Inflammatory macrophage (primary cell): Measurements from ENCODE around the gene ACTA2.

Source experiments
- DNase-seq, 2 donors: peaks; one replicate each; pipeline ENCODE4 v3.0.0-alpha.2; 2020 to 2022

Gene ACTA2

DNA sequence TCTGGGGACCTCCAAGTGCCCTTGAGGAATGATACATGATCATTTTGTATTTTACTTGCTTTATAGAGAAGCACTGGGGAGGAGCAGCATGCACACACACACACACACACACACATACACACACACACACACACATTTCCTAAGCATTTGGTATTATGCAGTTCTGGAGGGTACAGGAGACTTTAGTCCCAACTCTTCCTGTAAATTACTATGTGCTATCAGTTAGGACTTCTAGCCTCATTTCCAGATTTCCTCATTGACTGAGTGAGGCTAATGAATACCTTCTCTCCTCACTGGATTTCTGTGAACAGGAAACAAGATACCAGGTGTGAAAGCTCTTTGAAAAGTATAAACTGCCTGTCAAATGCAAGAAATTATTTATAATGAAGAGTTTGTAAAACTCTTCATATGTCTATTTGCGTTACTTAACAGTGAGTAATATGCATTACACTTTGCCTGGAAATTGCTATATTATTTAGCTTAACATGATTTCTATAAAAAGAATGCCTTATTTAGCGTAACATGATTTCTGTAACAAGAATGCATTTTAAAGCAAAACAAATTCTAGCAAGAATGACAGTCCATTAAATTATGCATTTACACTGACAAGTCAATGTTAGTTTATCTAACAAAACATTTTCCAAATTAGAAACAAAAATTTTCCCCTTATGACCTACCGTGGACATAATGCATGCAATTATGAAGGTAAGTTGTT, 34.2 kb downstream of the ACTA2 start:
- no peak for DNase-seq

- DNase-seq: no peak
Observed at GRCh38 chr10:88916986-88917385, 35.6 kb downstream of the ACTA2 start.

- DNase-seq: peak in 1 of 2 donors; percentile 14
Observed at GRCh38 chr10:88916231-88916630, 36.3 kb downstream of the ACTA2 start.

GRCh38 chr10:88915781-88916180, 36.8 kb downstream of the ACTA2 start:
- no peak for DNase-seq

DNA sequence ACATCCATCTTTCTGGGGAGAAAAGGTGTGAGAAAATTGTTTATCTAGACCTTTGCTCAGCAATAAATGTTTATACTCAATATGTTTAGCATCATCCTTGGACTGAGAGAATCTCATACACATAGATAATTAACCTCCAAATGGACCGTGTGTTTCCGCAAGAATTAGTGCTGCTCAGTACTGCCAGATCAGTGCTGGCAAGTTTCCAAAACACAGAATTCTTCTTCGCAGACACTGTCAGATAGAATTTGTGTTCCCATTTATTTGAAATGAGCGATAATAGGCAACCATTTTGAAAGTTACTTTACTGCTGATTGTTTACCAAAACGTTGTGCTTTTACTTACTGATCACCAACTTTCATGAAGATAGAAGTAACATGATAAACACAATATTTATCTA, 38.8 kb downstream of the ACTA2 start:
- DNase-seq: no peak

DNA sequence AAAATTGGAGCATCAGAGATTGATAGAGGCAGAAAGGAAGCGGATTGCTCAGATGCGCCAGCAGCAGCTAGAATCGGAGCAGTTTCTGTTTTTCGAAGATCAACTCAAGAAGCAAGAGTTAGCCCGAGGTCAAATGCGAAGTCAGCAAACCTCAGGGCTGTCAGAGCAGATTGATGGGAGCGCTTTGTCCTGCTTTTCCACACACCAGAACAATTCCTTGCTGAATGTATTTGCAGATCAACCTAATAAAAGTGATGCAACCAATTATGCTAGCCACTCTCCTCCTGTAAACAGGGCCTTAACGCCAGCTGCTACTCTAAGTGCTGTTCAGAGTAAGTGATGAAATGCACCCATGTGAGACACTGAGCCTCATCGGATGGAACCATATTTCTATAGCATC, 39.4 kb downstream of the ACTA2 start:
- DNase-seq: no peak

- no peak for DNase-seq
Observed at GRCh38 chr10:88911851-88912250, 40.7 kb downstream of the ACTA2 start.

GRCh38 chr10:88911116-88911515, 41.5 kb downstream of the ACTA2 start:
- DNase-seq: no peak

DNA sequence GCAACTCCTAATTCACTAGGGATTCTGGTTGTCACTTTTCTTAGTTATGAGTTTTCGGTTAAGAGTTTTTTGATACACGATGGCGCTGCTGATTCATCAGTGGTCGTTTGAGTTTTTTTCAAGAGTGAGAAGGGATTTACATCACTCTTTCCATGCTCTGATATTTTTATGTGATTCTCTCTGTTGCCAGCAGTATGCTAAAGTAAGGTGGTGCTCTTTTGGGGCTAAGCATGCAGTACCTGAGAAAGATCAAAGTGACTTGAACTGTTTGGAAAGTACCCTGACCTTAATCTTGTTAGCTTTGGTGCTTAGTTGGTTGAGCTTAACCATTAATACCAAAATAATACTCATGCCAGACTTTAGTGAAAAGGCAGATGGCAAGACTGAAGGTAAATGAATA, 44.4 kb downstream of the ACTA2 start:
- no peak for DNase-seq

DNA sequence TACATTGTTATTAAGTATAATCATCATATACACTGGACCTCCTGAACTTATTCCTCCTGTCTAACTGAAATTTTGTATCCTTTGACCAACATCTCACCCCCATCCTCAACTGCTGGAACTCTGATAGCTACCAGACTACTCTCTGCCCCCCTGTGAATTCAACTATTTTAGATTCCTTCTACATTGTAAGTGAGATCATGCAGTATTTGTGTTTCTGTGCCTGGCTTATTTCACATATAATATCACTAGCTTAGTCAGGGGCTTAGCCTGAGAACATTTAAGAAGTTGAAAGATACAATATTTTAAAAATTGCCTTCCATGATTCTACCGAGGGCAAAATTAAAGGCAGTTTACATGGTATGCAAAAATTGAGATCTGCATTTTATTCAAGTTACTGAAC, 45.7 kb downstream of the ACTA2 start:
- no peak for DNase-seq

GRCh38 chr10:88903715-88904114, 48.9 kb downstream of the ACTA2 start:
- no peak for DNase-seq

- no peak for DNase-seq
Observed at GRCh38 chr10:88901984-88902789, 50.4 kb downstream of the ACTA2 start.

DNA sequence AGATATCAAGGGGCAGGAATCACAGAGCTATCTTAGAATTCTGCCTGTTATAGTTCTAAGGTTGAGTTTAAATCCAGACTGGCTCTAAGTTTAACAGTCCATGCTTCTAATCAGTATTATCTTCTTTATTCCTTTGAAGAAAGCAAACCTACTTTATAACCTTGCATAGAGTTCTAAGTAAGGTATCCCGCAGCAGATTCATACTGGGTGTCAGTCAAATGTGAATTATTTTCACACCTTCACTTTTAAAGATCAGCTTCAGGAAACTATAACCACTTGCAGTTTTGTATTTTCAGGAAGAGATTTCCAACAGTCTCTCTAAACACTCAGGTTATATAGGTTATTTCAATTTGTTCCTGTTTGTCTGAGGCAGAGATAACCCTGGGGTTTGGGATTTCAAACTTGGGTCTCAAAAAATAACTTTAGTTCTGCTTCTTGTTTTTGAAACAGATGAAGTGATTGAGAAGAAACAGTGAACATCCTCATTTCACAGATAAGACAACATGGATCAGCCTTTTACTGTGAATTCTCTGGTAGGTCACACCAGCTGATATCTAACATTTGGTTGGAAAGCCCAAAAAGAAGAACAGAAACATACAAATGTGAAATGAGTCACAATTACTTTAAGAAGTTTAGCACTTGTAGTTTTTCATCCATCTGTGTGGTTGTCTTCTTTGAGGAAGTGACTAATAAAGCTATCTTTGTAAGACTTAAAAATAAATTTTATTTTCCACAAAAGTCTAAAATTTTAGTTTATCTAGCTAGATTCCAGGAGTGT, 51.2 kb downstream of the ACTA2 start:
- peak; percentile 61 to 93 for DNase-seq

DNA sequence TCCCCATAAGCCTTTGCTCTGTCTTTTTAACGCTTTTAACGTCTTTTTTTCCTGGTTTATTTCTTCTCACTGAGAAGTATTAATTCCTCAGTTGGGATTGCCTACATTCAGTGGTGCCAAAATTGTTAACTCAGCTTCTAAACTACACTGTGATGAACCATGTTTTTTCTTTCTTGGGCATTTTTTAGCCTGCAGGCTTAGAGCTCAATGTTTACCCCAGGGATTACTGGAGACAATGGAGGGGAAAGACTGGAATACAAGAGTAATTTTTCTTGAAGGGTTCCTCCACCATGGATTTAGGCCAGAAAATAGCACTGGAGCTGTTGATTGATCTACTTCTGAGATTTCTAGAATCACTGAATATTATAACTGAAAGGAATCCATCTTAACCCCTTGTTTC, 52.7 kb downstream of the ACTA2 start:
- DNase-seq: no peak

DNA sequence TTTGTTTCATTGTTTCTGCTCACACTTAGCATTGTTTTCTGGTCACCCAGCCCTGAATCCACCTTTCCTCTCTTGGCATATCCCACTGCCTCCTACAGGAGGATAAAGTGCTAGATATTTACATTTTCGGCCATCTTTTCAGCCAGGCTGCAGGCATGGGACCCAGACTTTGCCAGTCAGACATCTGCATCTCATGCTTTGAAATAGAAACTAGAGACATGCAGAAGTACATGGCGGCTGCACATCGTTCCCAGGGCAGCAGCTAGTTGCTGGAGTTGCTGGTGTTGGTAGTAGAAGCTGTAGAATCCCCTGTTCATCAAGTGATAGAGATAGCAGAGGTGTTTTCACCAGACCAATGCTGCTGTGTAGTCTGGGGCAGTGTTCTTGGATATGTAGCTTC, 53.8 kb downstream of the ACTA2 start:
- DNase-seq: no peak

DNA sequence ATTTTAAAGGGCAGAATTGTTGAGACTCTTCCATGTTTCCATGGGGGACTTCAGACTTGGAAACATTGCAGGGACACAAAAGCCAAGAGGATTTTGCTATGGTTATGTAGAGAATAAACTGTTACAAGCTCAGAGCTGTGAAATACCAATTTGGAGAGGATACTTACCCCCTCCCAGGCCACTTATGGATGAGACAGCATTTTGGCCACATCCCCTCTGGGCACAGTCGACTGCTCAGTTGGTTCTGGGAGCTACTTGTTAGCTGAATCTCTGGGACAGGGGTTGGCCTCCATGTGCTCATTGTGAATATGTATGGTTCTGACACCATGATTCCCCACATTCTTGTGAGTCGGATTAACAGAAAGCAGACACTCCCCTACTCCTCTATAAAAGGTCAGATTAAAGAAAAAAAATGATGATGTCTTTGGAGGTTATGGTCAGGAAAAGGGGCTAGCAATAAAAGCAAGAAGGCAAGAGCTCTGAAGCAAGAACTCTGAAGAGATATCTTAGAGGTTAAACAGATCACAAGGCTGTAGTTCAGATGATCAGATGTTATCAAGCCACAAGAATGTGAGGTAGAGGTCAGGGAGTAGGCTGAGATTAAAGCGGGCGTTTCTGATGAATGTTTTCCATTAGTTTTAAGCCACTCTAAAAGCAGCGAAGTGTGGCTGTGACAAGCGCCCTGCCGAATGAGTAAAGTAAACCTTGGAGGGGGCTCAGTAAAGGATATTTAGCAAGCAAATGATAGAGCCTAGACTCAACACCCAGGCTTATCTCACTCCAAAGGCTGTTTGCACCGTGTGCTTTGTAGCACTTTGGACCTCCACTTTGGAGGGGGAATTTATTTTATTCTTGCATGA, 55.3 kb downstream of the ACTA2 start:
- no peak for DNase-seq

DNA sequence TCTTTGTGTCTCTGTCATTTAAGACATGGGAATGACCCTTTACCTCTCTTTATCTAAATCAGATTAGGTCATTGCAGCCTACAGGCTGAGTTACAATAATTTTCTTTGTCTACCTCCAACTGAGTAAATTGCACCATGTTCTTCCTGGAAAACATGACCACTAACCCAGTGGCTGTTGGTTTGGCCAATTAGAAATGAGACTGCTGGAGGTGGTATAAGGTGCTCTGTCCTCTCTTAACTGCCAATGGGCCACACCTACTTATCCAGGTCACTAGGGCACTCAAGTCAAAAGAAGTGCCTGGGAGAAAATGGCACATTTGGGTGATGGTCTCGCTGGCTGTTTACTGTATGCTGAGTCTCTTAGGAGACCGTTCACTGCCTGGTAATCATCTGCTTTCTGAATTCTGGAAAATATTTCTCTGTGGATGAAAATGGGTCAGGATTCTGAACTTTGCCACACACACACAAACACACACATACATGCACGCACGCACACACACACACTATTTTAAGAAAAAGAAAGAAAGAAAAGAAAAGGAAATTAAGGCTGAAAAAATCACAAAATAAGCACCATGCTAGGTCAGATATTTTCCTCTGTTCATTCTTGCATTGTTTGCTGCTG, 56.1 kb downstream of the ACTA2 start:
- no peak for DNase-seq

DNA sequence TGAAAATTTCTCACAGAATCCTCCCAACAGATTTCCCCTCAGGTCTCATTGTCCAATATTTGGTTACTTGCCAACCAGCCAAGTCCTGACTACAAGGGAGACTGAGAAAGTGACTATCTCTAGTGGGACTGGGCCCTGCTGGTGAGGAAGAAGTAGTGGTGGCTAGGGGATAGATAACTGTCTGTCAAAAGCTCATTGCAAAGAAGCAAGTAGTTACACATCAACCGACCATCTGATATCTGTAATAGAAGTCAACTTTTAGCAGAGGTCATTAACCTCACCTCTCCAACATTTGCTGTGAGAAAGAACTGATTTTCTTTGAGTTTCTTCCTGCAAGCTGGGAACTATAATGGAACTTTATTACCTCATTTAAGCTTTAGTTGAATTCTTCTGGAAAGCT, 57.3 kb downstream of the ACTA2 start:
- peak in 1 of 2 donors; percentile 1 for DNase-seq

DNA sequence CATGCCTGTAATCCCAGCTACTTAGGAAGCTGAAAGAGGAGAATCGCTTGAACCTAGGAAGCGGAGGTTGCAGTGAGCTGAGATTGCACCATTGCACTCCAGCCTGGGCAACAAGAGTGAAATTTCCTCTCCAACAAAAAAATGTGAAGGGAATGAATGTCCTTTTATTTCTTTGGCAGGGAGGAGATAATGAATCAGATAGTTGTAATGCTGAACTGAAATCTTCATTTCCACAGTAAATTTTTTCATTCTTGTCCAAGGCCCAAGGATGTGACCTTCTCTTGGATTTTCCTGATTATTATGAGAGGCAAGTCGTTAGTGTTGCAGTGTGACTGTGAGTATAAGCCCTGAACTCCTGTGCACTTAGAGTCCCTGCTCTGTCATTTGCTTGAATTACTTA, 59.0 kb downstream of the ACTA2 start:
- peak in 1 of 2 donors; percentile 1 for DNase-seq

- DNase-seq: peak in 1 of 2 donors; percentile 2
Observed at GRCh38 chr10:88892222-88892967, 60.2 kb downstream of the ACTA2 start.
